Right lobe of liver (tissue), 6 donors: Measurements from ENCODE around the gene ALPK3. TPM values are rescaled to one million over a fixed set of nuclear protein-coding genes. Genes with fewer than 3 reads are reported as not detected.

ENCODE experiments used
- ATAC-seq, 4 donors: fragments of 200-7000 bp; cut with Tn5 transposase; one replicate each; pipeline ENCODE4 v1.9.1; 2020; ENCODE audit warnings: mild to moderate bottlenecking in 4 of 4, moderate library complexity in 4 of 4
- DNase-seq, 3 donors: peaks; one replicate each; pipeline ENCODE4 v3.0.0-alpha.2; 2020
- H3K27ac ChIP-seq, 3 donors: fragments of 200-600 bp; one replicate each; pipeline ENCODE4 v1.8.0; 2022
- H3K27me3 ChIP-seq, 2 donors: fragments of 200-600 bp; one replicate each; pipeline ENCODE4 v1.8.0; 2022
- H3K36me3 ChIP-seq, 4 donors: fragments of 200-600 bp; sonication (generic) in 1 of 4; one replicate each; pipeline versions ENCODE4 v1.5.1 to v1.8.0; 2017 to 2022; ENCODE audit warnings: control low read depth in 1 of 4
- H3K4me1 ChIP-seq, 4 donors: fragments of 200-600 bp; sonication (generic) in 1 of 4; one replicate each; pipeline versions ENCODE4 v1.5.1 to v1.8.0; 2017 to 2022; ENCODE audit warnings: control low read depth in 1 of 4
- H3K4me3 ChIP-seq, 3 donors: fragments of 200-600 bp; one replicate each; pipeline ENCODE4 v1.8.0; 2022
- H3K9me3 ChIP-seq, 4 donors: fragments of 200-600 bp; sonication (generic) in 1 of 4; one replicate each; pipeline versions ENCODE4 v1.5.1 to v1.8.0; 2017 to 2022; ENCODE audit warnings: control low read depth in 1 of 4
- CTCF ChIP-seq, 4 donors: fragments of 200-600 bp in 3 of 4; fragments of 450-650 bp in 1 of 4; IDR thresholded peaks; one replicate each; pipeline versions ENCODE4 v1.5.1 to v1.8.0; 2016 to 2022; ENCODE audit warnings: antibody characterized with exemption in 4 of 4, mild to moderate bottlenecking in 2 of 4
- POLR2A ChIP-seq: fragments of 450-650 bp; IDR thresholded peaks from one replicate; pipeline ENCODE4 v1.6.1; 2017; ENCODE audit warnings: antibody characterized with exemption, mild to moderate bottlenecking
- WGBS: methylation state at CpG from one replicate; pipeline ENCODE4 v1.1.6; 2018; ENCODE audit warnings: low coverage, low lambda C conversion rate; ENCODE audit not compliant: insufficient coverage; ENCODE audit errors: missing lambda C conversion rate; 5-methylcytosine and 5-hydroxymethylcytosine counted together
- intact Hi-C, 2 donors: fragments of 100-400 bp; cut with DNase I; formaldehyde crosslinking; loops; one replicate each; pipeline versions ENCODE4 v1.11.2 to v1.14.1; 2022
- total RNA-seq, 6 experiments: library from RNA; depleted of rRNA in 2 of 6; stranded (reverse); fragments of >200 nt in 2 of 6; fragmentation: NEBNext Ultra II Directional in 3 of 6; extraction: Animal tissue kit (Norgen Biotek cat#: 25700) in 3 of 6; gene quantifications; one replicate each; pipeline versions ENCODE4 v1.1.0 to v1.2.4, GENCODE V29; 2016 to 2023
- donor health status: DM: no; HTN: yes; CAD: no.
- donor health status: DM: no; HTN: no; CAD: no.
- donor health status: DM: no; HTN: no; CAD: no.
- donor health status: DM: no; HTN: yes; CAD: no.
- donor health status: DM: no; HTN: yes; CAD: no.

Gene ALPK3
- total RNA-seq, 6 experiments from 2014 or later: 1.3 to 12.5 (median 5.5) TPM

DNA sequence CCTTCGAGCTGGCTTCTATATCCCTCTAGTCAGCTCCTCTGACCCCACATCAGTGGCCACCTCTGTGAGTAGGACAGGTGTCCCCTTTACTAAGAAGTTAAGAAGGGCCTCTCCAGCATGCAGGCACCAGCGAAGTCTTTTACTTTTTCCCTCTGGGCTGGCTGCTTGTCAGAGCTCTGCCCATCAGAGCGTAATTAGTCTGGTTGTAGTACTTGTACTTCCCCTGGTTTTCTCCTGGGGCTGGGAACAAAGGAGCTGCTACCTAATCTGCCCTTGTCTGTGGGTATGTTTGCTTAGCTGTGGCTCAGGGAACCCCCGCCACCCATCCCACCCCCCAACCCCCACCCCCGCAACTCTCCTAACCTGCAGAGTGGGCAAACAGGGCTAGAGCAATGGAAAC is 27.4 kb upstream of the ALPK3 start:
- WGBS: 96% methylated on average over 3 of the region's 5 CpGs
- ATAC-seq (no peak), DNase-seq (no peak)
- no peaks in the 10 kb centered on the region for H3K9me3 ChIP-seq
- H3K4me1 ChIP-seq: peaks cover 0 to 12% (median 1%) of the 10 kb centered on the region in 4 donors
- peaks cover 0 to 35% (median 5%) of the 10 kb centered on the region in 4 donors for H3K36me3 ChIP-seq
- H3K27ac ChIP-seq: no peak overlapping the region
- H3K27me3 ChIP-seq: no peaks in the 10 kb centered on the region
- TF ChIP-seq POLR2A (no peak), CTCF (IDR thresholded peaks at IDR 0.05) (no peak)
- no peak overlapping the region for H3K4me3 ChIP-seq
- intact Hi-C loops: no loop called here

DNA sequence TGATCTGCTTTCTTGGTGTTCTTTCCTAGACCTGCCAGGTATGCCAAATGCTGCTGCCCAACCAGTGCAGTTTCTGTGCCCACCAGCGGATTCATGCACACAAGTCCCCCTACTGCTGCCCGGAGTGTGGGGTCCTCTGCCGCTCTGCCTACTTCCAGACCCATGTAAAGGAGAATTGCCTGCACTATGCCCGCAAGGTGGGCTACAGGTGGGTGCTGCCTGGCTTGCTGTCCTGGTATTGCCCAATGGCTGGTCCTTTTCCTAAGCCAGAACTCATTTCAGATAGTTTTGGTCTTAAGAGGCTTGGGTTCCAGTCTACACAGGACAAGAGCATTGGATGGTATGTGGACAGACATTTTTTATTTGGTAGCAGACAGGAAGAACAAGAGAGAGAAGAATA is 26.5 kb upstream of the ALPK3 start:
- Histone ChIP-seq H3K36me3 (peaks cover 0 to 38% (median 4%) of the 10 kb centered on the region in 4 donors), H3K27me3 (no peaks in the 10 kb centered on the region), H3K27ac (no peak overlapping the region), H3K4me1 (peaks cover 0 to 12% (median 1%) of the 10 kb centered on the region in 4 donors), H3K4me3 (no peak overlapping the region), H3K9me3 (no peaks in the 10 kb centered on the region)
- TF ChIP-seq CTCF (IDR thresholded peaks at IDR 0.05): no peak
- no peak for TF ChIP-seq POLR2A
- no CpG with 5 or more reads among the region's 4 CpGs for WGBS
- ATAC-seq (peak in 1 of 4 donors; percentile 11), DNase-seq (no peak)
- intact Hi-C loops: no loop called here

DNA sequence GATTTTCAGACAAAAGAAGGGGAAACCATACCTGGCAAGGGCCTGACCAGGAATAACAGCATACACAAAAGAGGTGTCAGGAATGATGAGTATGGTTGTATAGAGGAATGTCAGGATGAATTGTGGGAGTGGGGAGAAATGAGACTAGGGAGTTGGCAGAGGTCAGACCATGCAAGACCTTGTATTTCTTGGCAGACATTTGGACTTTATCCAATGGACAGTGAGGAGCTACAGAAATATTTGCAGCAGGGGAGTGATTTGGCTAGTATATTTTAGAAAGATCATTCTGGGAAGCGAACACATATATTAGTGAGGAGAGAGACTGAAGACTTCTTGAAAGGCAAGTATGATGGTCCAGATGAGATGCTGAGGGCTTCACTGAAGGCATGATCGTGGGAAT is 25.4 kb upstream of the ALPK3 start:
- H3K9me3 ChIP-seq: no peaks in the 10 kb centered on the region
- no peak overlapping the region for H3K27ac ChIP-seq
- WGBS: 89% methylated on average over 2 of the region's 2 CpGs
- H3K4me1 ChIP-seq: peaks cover 0 to 12% (median 1%) of the 10 kb centered on the region in 4 donors
- intact Hi-C loops: no loop called here
- no peaks in the 10 kb centered on the region for H3K27me3 ChIP-seq
- ATAC-seq (no peak), DNase-seq (no peak)
- H3K4me3 ChIP-seq: no peak overlapping the region
- H3K36me3 ChIP-seq: peaks cover 0 to 44% (median 4%) of the 10 kb centered on the region in 4 donors
- TF ChIP-seq POLR2A (no peak), CTCF (IDR thresholded peaks at IDR 0.05) (no peak)

- DNase-seq (no peak), ATAC-seq (no peak)
- TF ChIP-seq CTCF (IDR thresholded peaks at IDR 0.05) (no peak), POLR2A (no peak)
- peaks cover 0 to 61% (median 9%) of the 10 kb centered on the region in 4 donors for H3K36me3 ChIP-seq
- H3K27ac ChIP-seq: no peak overlapping the region
- no peaks in the 10 kb centered on the region for H3K27me3 ChIP-seq
- WGBS: 89% methylated on average over 7 of the region's 7 CpGs
- no peaks in the 10 kb centered on the region for H3K9me3 ChIP-seq
- no peak overlapping the region for H3K4me3 ChIP-seq
- H3K4me1 ChIP-seq: peaks cover 0 to 2% (median 0%) of the 10 kb centered on the region in 4 donors
- intact Hi-C loops: no loop called here
Observed at GRCh38 chr15:84793431-84794161, 23.6 kb upstream of the ALPK3 start.
